Jurkat, Clone E6-1 (cell line): Measurements from ENCODE around the gene HPD.

ENCODE experiments used
- DNase-seq: peaks from one replicate; pipeline ENCODE4 v3.0.0-alpha.2; 2011; ENCODE audit warnings: low read depth, low spot score
- H3K4me3 ChIP-seq: 2 replicates; pipeline ENCODE4 v1.5.1; 2011; ENCODE audit warnings: mild to moderate bottlenecking, low read length, control low read depth, moderate library complexity

Gene HPD

DNA sequence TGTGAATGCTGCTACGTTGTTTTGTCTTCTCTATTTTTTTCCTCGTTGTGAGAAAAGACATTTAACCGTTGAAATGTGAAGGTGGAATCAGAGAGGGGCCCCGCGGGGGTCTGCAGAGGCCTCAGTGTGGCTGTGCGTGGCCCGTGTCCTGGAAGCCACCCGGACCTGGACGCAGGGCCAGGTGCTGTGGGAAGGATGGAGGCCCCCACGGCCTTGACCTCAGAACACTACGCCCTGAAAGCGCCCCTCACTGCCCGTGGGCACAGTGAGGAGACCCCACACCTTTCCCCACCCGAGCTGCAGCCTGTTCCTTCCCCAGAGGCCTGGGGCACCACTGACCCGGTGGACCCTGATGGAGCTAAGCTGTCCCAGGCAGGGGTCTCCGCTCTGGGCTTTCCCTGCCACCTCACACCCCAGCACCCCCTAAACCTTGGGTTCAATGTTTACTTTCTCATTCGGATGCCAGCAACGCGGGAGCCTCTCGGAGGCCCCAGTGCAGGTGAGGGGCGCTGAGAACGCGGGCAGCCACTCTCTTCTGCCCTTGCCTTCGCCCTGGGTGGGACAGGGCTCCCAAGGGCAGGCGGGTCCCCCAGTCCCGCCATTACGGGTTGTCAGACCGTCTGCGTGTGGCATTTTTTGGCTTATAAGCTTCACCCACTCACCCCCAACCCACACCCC is 27.9 kb downstream of the HPD start:
- DNase-seq = no peak

DNA sequence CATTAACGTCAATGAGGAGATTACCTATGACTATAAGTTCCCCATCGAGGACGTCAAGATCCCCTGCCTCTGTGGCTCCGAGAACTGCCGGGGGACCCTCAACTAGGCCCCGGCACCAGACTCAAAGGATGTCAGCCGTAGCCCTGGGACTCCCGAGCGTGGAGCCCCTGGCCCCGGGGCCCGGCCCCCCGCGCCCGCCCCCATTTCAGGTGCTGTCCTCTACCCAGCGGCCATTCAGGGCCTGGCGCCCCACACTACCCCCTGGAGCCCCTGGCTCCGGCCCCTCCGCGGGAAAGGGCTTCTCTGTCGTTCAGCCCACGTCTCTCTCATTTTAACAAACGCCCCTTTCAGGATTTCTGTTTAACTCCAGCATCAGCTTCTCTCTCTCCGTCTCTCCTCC is 28.5 kb downstream of the HPD start:
- no peak overlapping the region for H3K4me3 ChIP-seq
- no peak for DNase-seq

More for the DNA sequence above, 27.9 kb downstream of the HPD start:
- H3K4me3 ChIP-seq = no peak overlapping the region

DNA sequence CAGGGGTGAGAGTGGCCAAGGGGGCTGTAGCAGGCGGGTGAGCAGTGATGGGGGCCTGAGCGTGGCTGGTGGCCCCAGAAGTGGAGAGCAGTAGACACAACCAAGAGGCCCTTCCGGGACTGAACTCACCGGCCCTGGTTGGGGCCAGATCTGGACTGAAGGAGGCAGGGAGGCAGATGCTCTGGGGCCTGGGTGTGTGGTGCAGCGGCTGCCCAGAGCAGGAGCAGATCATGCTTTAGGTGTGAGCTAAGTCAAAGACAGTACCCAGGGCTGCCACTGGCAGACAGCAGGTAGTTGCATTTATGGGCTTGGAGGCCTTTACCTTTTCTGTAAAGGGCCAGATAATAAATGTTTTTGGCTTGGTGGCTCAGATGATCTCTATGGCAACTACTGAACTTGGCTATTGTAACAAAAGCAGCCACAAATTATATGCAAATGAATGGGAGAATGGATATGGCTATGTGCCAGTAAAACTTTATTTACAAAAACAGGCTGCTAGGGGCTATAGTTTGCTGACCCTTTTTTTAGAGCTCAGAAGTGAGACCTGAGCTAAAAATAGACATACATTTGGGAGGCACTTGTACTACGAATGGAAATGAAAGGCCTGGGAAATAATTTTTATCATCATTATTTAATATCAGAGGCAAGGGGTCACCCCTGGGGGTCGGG is 29.3 kb downstream of the HPD start:
- DNase-seq = no peak
- H3K4me3 ChIP-seq = no peak overlapping the region

DNA sequence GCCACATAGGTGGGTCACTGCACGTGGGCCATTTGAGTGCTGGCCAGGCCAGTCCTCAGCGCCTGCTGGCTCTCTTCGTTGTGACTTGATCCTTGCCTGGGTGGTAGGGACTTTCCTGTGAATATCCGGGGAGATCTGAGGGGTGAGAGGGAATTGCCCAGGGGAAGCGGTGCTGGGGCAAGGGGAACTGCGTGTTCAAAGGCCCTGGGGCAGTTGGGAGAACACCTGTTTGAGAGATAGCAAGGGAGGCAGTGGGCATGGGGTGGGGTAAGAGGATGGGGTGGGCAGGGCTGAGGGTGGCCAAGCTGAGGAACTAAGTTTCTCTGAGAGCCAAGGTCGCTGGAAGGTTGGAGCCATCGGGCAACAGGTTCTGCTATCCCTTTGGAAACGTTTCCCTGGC is 29.8 kb downstream of the HPD start:
- no peak overlapping the region for H3K4me3 ChIP-seq
- DNase-seq = no peak

DNA sequence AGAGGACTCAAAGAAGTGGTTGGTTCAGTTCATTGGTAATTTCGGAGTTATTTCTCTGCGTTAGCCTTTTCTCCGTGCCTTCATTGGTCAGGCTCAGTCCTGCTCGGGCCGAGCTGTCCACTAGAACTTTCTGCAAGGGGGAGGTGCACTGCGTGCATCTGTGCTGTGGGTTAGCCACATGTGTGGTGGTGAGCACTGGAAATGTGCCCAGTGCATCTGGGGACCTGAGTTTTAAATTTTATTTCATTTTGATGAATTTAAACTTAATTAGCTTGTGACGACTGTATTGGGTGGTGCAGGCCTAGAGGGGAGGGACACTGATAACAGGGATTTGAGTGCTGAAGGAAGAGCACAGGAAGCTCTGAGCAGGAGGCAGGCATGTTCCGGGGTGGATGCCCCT is 30.4 kb downstream of the HPD start:
- no peak for DNase-seq
- H3K4me3 ChIP-seq = no peak overlapping the region

DNA sequence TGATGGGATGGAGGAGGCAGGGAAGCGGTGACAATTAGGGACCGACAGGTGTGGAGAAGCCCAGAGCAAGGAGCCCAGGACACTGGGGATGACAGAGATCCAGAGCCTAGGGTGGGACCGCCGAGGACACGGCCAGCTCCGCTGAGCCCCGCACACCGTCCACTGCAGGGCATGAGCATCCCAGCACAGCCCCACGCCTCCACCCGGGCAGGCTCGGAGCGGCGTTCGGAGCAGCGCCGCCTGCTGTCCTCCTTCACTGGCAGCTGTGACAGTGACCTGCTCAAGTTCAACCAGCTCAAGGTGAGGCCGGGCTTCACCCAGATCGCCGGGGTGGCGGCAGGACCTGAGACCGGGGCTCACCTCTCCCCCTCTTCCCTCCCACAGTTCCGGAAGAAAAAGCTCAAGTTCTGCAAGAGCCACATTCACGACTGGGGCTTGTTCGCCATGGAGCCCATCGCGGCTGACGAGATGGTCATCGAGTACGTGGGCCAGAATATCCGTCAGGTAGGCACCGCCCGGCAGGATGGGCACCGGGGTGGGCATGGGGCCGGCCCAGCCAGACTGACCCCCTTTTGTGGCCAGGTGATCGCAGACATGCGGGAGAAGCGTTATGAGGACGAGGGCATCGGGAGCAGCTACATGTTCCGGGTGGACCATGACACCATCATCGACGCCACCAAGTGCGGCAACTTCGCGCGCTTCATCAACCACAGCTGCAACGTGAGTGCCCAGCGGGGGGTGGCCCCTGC is 31.1 kb downstream of the HPD start:
- no peak for DNase-seq
- no peak overlapping the region for H3K4me3 ChIP-seq

DNA sequence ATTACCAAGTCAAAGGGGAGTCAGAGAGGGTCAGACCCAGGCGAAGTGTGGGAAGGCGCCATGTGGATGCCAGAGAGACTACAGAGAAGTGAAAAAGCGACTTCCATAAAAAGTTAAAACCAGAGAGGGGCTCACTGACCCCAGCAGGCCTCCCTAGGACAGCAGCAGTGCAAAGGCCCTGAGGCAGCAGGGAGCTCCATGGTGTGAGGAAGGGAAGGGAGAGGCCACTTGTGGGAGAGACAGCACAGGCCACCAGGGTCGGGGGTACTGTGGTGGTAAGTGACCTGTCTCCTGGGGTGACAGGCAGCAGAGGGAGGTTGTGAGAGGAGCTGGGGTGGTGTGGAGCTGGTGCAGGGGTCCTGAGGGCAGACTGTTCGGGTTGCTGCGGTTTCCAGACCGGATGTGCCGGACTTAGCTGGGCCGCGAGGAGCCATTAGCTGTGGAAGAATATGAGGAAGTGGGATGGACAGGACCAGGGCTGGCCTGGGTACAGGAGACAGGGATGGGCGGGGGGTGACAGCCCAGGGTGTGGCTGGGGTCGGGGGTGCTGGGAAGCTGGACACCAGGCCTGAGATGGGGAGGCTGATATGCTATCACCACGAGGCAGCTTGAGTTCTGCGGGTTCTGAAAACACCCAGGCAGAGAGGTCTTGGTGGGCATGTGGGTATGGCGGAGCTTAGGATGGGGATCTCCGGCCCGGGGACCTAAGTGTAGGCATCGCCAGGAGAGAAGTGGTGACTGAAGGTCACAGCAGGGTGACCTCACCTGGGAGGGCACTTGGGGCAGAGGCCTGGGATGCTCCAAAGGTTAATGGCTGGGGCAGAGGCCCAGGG is 32.1 kb downstream of the HPD start:
- DNase-seq = no peak
- H3K4me3 ChIP-seq = no peak overlapping the region

DNA sequence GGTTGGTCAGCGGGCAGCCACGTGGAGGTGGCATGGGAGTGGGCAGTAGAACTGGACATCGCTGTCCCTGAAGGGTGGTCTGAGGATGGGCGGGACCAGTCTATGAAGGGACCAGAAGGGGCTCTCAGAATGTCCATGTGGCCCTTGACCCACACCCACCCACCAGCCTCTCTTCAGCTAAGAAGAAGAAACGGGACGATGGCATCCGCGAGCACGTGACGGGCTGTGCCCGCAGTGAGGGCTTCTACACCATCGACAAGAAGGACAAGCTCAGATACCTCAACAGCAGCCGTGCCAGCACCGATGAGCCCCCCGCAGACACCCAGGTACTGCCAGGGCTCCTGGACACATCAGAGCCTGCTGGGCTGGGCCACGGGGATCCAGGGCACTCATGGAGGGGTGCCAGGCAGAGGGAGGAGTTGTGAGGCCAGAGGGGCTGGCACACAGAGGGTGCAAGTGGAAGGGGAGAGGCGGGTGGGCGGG is 33.6 kb downstream of the HPD start:
- no peak for DNase-seq
- H3K4me3 ChIP-seq = no peak overlapping the region

DNA sequence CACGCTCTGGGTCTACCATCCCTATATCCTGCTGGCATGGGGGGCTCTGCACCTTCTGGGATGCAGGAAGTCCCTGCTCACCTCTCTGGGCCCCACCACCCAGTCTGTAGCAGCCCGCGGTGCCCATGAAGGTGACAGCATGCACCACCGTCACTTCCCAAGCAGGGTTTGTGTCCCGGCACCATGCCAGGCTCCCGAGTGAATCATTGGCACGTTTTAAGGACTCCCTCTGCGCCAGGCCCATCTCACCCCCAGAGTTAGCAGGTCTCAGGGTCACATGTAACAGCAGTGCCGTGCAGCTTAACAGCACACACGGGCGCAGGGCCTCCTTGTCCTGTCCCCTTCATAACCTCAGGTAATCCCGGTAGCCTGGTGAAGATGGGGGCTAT is 34.9 kb downstream of the HPD start:
- DNase-seq = no peak
- no peak overlapping the region for H3K4me3 ChIP-seq

DNA sequence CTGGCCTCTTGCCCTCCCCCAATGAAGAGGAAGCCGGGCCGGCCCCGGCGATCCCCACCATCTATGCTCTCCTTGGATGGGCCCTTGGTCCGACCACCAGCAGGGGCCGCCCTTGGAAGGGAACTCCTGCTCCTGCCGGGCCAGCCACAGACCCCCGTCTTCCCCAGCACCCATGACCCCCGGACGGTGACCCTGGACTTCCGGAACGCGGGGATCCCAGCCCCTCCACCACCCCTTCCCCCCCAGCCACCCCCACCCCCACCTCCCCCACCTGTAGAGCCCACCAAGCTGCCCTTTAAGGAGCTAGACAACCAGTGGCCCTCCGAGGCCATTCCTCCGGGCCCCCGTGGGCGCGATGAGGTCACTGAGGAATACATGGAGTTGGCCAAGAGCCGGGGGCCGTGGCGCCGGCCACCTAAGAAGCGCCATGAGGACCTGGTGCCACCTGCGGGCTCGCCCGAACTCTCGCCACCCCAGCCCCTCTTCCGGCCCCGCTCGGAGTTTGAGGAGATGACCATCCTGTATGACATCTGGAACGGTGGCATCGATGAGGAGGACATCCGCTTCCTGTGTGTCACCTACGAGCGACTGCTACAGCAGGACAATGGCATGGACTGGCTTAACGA is 35.4 kb downstream of the HPD start:
- no peak overlapping the region for H3K4me3 ChIP-seq
- DNase-seq = no peak

DNA sequence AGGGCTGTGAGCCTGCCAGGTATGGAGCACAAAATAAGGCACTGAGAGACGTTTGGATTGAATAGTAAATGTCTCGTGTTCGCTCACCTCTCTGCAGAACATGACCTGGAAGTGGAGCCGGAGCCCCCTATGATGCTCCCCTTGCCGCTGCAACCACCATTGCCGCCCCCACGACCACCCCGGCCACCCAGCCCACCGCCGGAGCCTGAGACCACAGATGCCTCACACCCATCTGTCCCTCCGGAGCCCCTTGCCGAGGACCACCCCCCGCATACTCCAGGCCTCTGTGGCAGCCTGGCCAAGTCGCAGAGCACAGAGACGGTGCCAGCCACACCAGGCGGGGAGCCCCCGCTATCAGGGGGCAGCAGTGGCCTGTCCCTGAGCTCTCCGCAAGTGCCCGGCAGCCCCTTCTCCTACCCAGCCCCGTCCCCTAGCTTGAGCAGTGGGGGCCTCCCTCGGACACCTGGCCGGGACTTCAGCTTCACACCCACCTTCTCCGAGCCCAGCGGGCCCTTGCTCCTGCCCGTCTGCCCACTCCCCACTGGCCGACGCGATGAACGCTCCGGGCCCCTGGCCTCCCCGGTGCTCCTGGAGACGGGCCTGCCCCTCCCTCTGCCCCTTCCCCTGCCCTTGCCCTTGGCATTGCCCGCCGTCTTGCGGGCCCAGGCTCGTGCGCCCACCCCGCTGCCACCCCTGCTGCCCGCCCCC is 36.1 kb downstream of the HPD start:
- H3K4me3 ChIP-seq = no peak overlapping the region
- DNase-seq = no peak

DNA sequence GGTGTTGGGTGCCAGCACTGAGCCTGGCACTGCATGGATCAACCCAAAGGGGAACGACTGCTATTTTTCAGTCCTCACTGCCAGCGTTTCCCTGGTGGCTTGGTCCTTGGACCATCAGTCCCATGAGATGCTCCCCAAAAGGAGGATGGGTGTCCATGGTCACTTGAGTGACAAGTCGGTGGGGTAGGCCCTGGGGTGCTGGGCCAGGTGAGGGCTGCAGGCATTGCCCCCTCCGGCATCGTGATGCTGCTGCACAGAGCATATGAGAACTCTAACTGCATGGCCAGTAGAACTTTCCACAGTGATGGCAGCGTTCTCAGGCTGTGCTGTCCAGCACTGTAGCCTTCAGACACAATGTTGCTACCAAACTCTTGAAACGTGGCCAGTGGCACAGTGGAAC is 38.6 kb downstream of the HPD start:
- no peak for DNase-seq
- no peak overlapping the region for H3K4me3 ChIP-seq

DNA sequence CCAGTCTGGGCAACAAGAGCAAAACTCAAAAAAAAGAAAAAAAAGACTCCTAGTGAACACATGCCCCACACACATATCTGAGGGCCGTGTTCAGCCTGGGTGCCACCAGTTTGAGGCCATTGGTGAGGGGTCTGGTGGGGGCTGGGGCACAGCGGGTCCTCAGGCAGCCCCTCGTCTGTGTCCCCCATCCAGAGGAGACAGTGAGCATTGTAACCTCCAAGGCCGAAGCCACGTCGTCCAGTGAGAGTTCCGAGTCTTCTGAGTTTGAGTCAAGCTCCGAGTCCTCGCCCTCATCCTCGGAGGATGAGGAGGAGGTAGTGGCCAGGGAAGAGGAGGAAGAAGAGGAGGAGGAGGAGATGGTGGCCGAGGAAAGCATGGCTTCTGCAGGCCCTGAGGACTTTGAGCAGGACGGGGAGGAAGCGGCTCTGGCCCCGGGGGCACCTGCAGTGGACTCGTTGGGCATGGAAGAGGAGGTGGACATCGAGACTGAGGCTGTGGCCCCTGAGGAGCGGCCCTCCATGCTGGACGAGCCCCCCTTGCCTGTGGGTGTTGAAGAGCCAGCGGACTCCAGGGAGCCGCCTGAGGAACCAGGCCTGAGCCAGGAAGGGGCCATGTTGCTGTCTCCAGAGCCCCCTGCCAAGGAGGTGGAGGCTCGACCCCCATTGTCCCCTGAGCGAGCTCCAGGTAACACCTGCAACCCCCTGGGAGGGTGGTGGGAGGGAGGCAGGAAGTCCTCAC is 39.3 kb downstream of the HPD start:
- no peak for DNase-seq
- no peak overlapping the region for H3K4me3 ChIP-seq

DNA sequence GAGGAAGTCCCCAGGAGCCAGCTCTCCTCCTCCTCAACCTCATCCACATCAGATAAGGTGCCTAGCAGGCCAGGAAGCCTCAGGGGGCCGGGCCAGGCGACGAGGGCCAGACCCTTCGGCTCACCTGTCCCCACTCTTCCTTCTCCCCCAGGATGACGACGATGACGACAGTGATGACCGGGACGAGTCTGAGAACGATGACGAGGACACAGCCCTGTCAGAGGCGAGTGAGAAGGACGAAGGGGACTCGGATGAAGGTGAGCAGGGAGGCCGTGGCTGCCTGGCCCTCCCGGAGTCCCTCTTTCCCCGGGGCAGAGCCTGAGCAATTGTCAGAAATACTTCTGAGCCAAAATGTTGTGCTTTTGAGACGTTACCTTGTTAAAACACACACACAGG is 41.0 kb downstream of the HPD start:
- DNase-seq = no peak
- H3K4me3 ChIP-seq = no peak overlapping the region

DNA sequence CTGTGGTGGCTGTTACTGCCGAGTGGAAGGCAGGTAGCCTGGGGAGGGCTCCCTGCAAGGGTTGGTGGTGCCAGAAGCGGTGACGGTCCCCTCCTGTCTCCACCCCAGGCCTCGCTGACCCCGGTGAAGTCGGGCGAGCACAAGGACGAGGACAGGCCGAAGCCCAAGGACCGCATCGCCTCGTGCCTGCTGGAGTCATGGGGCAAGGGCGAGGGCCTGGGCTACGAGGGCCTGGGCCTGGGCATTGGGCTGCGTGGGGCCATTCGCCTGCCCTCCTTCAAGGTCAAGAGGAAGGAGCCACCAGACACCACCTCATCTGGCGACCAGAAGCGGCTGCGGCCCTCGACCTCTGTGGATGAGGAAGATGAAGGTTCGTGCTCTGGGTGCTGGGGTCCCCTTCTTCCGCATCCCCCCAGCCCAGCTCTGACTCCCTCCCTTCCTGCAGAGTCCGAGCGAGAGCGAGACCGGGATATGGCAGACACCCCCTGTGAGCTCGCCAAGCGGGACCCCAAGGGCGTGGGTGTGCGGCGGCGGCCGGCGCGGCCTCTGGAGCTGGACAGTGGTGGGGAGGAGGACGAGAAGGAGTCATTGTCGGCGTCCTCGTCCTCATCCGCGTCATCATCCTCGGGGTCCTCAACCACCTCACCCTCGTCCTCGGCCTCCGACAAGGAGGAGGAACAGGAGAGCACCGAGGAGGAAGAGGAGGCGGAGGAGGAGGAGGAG is 41.6 kb downstream of the HPD start:
- no peak for DNase-seq
- no peak overlapping the region for H3K4me3 ChIP-seq

DNA sequence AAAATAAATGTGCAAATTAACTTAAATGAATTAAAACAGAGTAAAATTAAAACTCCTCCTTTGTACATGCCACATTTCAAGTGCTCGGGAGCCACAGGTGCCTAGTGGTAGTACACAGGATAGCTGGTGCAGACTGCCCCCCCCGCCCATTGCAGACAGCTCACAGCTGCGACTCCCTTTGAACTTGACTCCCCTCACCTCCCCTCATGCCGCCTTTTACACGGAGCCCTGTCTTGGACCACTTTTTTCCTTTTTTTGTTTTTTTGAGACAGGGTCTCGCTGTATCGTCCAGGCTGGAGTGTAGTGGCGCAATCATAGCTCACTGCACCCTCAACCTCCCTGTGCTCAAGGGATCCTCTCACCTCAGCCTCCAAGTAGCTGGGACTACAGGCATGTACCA is 43.4 kb downstream of the HPD start:
- DNase-seq = no peak
- no peak overlapping the region for H3K4me3 ChIP-seq

DNA sequence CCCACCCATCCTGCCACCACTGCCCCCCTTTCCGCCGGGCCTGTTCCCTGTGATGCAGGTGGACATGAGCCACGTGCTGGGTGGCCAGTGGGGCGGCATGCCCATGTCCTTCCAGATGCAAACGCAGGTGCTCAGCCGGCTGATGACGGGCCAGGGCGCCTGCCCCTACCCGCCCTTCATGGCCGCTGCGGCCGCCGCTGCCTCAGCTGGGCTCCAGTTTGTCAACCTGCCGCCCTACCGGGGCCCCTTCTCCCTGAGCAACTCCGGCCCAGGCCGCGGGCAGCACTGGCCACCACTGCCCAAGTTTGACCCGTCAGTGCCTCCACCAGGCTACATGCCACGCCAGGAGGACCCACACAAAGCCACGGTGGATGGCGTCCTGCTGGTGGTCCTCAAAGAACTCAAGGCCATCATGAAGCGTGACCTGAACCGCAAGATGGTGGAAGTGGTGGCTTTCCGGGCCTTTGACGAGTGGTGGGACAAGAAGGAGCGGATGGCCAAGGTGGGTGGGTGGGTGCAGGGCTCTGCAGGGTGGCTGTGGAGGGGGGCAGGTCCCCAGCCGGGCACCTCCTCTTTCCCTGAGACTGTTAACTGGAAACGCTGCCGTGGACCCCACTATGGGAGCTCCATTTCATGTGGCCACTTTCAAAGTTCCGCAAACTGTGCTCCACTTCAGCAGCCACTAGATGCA is 44.1 kb downstream of the HPD start:
- no peak overlapping the region for H3K4me3 ChIP-seq
- DNase-seq = no peak
